Thyroid gland (tissue), 4 donors: ENCODE results near the gene LMTK2. TPM values are rescaled to one million over a fixed set of nuclear protein-coding genes. Genes with fewer than 3 reads are reported as not detected.
A peak's percentile ranks its signal among the peaks of the same experiment; 100 is the strongest.

Experiments used
- DNase-seq, 2 donors: peaks; one replicate each; pipeline ENCODE4 v3.0.0-alpha.2; 2019
- H3K27ac ChIP-seq, 3 donors: fragments of 200-600 bp; sonication (generic); 1 replicate in 2 of 3; 2 replicates in 1 of 3; pipeline ENCODE4 v1.5.1; 2016 to 2019; ENCODE audit warnings: mild to moderate bottlenecking in 1 of 3, moderate library complexity in 1 of 3
- H3K27me3 ChIP-seq: fragments of 200-600 bp; sonication (generic); one replicate; pipeline ENCODE4 v1.5.1; 2019
- H3K36me3 ChIP-seq, 2 donors: fragments of 200-600 bp; sonication (generic); one replicate each; pipeline ENCODE4 v1.5.1; 2016 to 2019
- H3K4me1 ChIP-seq, 2 donors: fragments of 200-600 bp; sonication (generic); one replicate each; pipeline ENCODE4 v1.5.1; 2017 to 2019
- H3K4me3 ChIP-seq, 3 donors: fragments of 200-600 bp; sonication (generic); replicated peaks in 1 of 3; 1 replicate in 2 of 3; 2 replicates in 1 of 3; pipeline ENCODE4 v1.5.1; 2016; ENCODE audit warnings: mild to moderate bottlenecking in 1 of 3
- H3K9me3 ChIP-seq: fragments of 200-600 bp; sonication (generic); one replicate; pipeline ENCODE4 v1.5.1; 2017
- CTCF ChIP-seq, 6 experiments: fragments of 200-600 bp in 3 of 6; fragments of 450-650 bp in 3 of 6; sonication (generic) in 3 of 6; IDR thresholded peaks; one replicate each; pipeline ENCODE4 v1.5.1; 2016 to 2019; ENCODE audit warnings: antibody characterized with exemption in 6 of 6, mild to moderate bottlenecking in 2 of 6, inconsistent platforms in 1 of 6, moderate library complexity in 1 of 6
- POLR2A ChIP-seq, 2 donors: fragments of 450-650 bp; IDR thresholded peaks; one replicate each; pipeline ENCODE4 v1.6.1; 2017; ENCODE audit warnings: antibody characterized with exemption in 2 of 2, mild to moderate bottlenecking in 2 of 2, moderate library complexity in 1 of 2
- WGBS, 2 donors: methylation state at CpG; one replicate each; pipeline ENCODE4 v1.1.5; 2017; 5-methylcytosine and 5-hydroxymethylcytosine counted together
- intact Hi-C: fragments of 100-400 bp; cut with DNase I; formaldehyde crosslinking; loops from one replicate; pipeline ENCODE4 v1.15.1; 2023
- total RNA-seq, 4 donors: library from RNA; depleted of rRNA; stranded (reverse); fragments of >200 nt; gene quantifications; one replicate each; pipeline ENCODE4 v1.2.3, GENCODE V29; 2016

Gene LMTK2
- total RNA-seq, 4 donors from 2014 or later = 22.0 to 36.5 (median 26.6) TPM

- intact Hi-C loops = loop anchor here (2.0 kb wide), 1 partner anchor 60 kb away; the partner anchor contains the start of gene LMTK2
- 86 to 92% methylated on average over 2 of the region's 2 CpGs for WGBS, 2 donors
- H3K36me3 ChIP-seq = no peaks in the 10 kb centered on the region
- no peaks in the 10 kb centered on the region for H3K27me3 ChIP-seq
- TF ChIP-seq CTCF (IDR thresholded peaks at IDR 0.05) (no peak), POLR2A (IDR thresholded peaks at IDR 0.05) (no peak)
- no peak overlapping the region for H3K27ac ChIP-seq
- no peaks in the 10 kb centered on the region for H3K4me1 ChIP-seq
- H3K9me3 ChIP-seq = no peaks in the 10 kb centered on the region
- DNase-seq = no peak
- no peak overlapping the region for H3K4me3 ChIP-seq
Observed at GRCh38 chr7:98166668-98166970, 60.0 kb downstream of the LMTK2 start.

- 94% methylated on average over 15 of the region's 15 CpGs for WGBS, 2 donors
- DNase-seq = no peak
- H3K4me3 ChIP-seq = no peak overlapping the region
Observed at GRCh38 chr7:98167653-98168052, 61.0 kb downstream of the LMTK2 start.

GRCh38 chr7:98168181-98168903, 61.7 kb downstream of the LMTK2 start:
- no peaks in the 10 kb centered on the region for H3K9me3 ChIP-seq
- H3K4me3 ChIP-seq = no peak overlapping the region
- peaks cover 0 to 5% of the 10 kb centered on the region in 2 donors for H3K36me3 ChIP-seq
- no peak overlapping the region for H3K27ac ChIP-seq
- DNase-seq = peak; percentile 70 to 77
- TF ChIP-seq CTCF (IDR thresholded peaks at IDR 0.05) (peak; percentile 65 to 86 (median 80)), POLR2A (IDR thresholded peaks at IDR 0.05) (no peak)
- intact Hi-C loops = loop anchor here (2.0 kb wide), 1 partner anchor 146 kb away; no protein-coding TSS in a partner anchor
- H3K4me1 ChIP-seq = no peaks in the 10 kb centered on the region
- WGBS, 2 donors = 65% methylated on average over 17 of the region's 17 CpGs
- H3K27me3 ChIP-seq = no peaks in the 10 kb centered on the region

More at GRCh38 chr7:98167653-98168052, 61.0 kb downstream of the LMTK2 start:
- TF ChIP-seq POLR2A (IDR thresholded peaks at IDR 0.05) = no peak
- TF ChIP-seq CTCF (IDR thresholded peaks at IDR 0.05) = no peak
- Histone ChIP-seq H3K9me3 (no peaks in the 10 kb centered on the region), H3K4me1 (no peaks in the 10 kb centered on the region), H3K27me3 (no peaks in the 10 kb centered on the region), H3K27ac (no peak overlapping the region), H3K36me3 (peaks cover 0 to 5% of the 10 kb centered on the region in 2 donors)
- intact Hi-C loops = loop anchor here (2.0 kb wide), 2 partner anchors 61 to 145 kb away; partner anchors contain the start of gene LMTK2

GRCh38 chr7:98168904-98169621, 62.4 kb downstream of the LMTK2 start:
- no peaks in the 10 kb centered on the region for H3K4me1 ChIP-seq
- intact Hi-C loops = loop anchor here (2.0 kb wide), 1 partner anchor 146 kb away; no protein-coding TSS in a partner anchor
- no peak for DNase-seq
- 91 to 95% methylated on average over 5 of the region's 5 CpGs for WGBS, 2 donors
- H3K36me3 ChIP-seq = peaks cover 0 to 5% of the 10 kb centered on the region in 2 donors
- H3K9me3 ChIP-seq = no peaks in the 10 kb centered on the region
- no peak overlapping the region for H3K4me3 ChIP-seq
- H3K27me3 ChIP-seq = no peaks in the 10 kb centered on the region
- no peak overlapping the region for H3K27ac ChIP-seq
- TF ChIP-seq CTCF (IDR thresholded peaks at IDR 0.05) = peak in 1 of 6 experiments; percentile 5
- no peak for TF ChIP-seq POLR2A (IDR thresholded peaks at IDR 0.05)

- Histone ChIP-seq H3K4me3 (no peak overlapping the region), H3K9me3 (no peaks in the 10 kb centered on the region), H3K27ac (no peak overlapping the region), H3K36me3 (peaks cover 0 to 5% of the 10 kb centered on the region in 2 donors), H3K4me1 (no peaks in the 10 kb centered on the region), H3K27me3 (no peaks in the 10 kb centered on the region)
- 91 to 95% methylated on average over 8 of the region's 8 CpGs for WGBS, 2 donors
- intact Hi-C loops = no loop called here
- DNase-seq = no peak
- TF ChIP-seq CTCF (IDR thresholded peaks at IDR 0.05) (no peak), POLR2A (IDR thresholded peaks at IDR 0.05) (no peak)
Observed at GRCh38 chr7:98170966-98171365, 64.3 kb downstream of the LMTK2 start.
